ENCODE results near the gene LPIN2.
"Not testable (repeated sequence)": the region's sequence is repeated elsewhere in the genome, so short reads cannot be mapped to it uniquely, and the experiment has no call there.

Gene LPIN2

DNA sequence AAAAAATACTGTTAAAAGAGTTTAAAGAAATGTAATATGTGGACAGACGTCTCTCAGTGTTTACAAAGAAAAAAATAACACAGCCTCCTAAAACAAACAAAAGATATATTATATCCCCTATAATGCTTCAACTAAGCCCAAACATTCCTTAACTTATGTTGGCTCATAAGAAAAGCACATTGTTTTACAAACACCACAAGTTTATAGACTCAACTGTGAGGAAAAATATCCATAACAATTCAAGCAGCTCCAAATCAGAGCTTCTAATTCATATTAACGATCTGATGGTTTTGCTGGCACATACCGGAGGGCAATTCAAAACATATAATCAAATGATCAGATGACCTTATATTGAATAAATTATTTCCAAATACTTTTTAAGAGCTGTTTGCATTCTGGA, 5.5 kb downstream of the LPIN2 start:
- no peak for DNase-seq (ENCODE audit: low spot score)

DNA sequence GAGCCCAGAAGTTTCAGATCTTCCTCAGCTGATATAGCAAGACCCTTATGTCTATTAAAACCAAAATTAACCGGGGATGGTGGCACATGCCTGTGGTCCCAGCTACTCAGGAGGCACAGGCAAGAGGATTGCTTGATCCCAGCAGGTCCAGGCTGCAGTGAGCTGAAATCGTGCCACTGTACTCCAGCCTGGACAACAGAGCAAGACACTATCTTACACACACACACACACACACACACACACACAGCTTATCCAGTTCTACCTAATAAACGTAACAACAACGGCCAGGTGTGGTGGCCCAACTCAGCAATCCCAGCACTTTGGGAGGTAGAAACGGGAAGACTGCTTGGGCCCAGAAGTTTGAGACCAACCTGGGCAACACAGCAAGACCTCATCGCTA, 7.5 kb downstream of the LPIN2 start:
- no peak for DNase-seq (ENCODE audit: low spot score)

DNA sequence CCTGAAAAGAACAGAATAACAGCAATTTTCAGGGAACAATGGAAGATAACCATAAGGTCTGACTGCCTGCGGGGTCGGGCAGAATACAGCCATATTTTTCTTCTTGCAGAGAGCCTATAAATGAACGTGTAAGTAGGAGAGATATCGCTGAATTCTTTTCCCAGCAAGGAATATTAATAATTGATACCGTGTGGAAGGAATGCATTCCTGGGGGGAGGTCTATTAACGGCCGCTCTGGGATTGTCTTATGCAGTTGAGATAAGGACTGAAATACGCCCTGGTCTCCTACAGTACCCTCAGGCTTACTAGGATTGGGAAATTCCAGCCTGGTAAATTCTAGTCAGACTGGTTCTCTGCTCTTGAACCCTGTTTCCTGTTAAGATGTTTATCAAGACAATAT, 9.2 kb downstream of the LPIN2 start:
- not testable (repeated sequence) for DNase-seq (ENCODE audit: low spot score)

DNA sequence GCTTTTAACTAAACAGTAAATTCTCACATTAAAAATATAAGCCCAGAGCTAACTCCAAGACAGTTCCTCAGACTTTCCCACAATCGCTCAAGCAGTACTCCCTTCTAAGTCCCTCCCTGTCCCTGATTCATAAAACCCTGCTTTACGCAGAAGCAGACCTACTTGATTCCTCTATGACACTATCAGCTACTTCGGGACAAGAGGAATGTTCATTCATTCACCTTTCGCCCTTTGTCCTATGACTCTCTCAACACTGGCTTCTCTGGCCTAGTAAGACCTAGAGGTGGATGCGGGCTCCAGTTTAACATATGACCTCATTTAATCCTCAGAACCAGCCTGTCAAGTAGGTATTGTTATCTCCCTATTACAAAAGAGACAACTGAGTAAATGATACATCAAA, 10.2 kb downstream of the LPIN2 start:
- no peak for DNase-seq (ENCODE audit: low spot score)

DNA sequence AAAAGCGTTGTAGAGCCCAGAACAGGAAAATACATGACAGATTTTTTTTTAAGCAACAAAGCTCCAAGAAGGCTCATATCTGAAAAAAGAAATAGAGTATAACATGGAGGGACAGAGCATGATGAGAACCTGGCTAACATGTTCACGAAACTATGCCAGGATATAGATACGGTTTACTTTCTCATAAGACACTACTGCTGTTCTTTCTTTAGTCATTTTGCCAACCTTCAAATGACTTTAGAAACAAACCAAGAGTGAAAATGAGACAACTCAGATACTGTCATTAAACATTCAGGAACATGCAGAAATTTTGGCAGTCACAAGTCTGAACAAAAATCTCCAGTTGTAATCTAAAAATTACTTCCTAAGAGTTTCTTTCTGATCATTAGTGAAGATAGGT, 14.3 kb downstream of the LPIN2 start:
- no peak for DNase-seq (ENCODE audit: low spot score)

DNA sequence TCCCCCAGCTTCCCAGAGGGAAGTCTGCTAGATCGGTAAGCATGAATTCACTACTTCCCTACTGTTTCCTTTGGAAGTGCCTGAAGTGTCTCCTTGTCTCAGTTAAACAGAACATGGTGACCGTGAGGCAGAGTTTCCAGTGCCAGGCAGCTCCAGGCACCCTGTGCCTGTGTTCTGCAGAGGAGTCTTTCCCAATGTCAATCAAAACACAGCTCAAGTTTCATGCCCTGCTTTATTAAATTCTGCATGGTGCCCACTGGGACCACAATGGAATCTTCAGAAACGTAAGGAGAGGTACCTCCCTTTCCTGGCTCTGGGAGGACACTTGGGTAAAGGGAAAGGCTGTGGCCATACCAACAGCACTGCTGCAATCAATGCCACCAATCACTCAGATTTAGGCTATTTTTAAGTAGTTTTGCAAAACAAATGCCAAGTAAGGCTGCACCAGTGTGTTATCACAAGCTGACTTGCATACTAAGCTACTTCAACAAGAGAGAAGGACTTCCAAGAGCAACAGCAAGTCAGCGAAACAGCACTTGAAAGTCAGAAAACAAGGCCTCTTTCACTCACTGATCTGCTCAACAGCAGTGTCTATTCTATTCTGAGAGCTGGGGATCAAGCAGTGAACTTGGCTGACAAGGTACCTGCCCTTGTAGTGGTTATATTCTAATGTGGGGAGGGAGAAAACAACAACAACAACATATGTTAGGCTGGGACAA, 14.9 kb downstream of the LPIN2 start:
- no peak for DNase-seq (ENCODE audit: low spot score)

DNA sequence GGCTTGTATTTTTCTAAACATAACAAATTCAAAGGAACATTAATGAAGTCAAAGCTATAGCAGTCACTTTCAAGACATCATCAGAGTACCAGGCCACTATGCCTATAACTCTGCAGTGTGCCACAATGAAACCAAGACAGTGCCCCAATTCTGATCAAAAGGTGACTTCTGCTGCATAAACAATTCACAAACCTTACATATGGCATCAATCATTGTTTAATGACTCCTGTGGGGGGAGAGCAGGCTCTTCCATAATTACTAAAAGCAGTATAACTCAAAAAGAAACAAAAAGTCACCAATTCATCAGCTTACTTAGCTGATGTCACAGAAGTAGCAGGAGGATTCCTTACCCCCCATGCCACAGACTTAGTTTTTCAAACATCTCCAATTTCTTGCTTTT, 15.5 kb downstream of the LPIN2 start:
- DNase-seq (ENCODE audit: low spot score), result no peak

DNA sequence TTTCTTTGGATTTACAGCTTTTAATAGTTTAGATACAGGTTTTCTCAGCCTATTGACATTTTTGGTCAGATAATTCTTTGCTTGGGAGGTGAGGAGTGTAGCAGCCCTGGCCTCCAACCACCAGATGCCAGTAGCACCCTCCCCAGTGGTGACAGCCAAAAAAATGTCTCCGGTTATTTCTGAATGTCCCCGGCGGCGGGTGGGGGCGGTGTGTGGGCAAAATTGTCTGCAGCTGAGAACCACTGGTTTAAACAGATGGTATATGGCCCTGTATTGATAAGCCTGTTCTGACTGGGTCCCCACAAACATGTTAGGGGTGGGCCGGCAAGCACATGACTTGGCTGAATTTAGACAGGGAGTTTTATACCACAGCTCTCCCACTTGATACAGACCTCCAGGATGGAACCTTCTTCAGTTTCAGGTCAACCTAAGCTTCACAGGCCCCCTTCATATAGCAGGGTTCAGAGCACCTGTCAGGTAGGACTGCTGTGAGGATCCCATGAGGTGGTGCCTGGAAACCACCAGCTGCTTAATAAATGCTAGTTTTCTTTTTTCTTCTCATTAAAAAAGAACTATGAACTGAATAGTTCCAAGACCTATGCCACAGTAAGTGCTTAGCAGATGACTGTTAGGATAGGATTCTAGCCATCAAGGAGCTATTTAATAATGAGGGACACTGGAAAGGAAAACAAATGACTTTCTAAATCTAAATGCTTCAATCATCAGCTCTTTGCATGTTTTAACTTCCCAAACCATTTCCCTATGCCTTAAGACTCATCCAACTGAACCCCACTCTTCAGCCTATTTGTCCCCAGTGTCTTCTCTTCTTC, 18.1 kb downstream of the LPIN2 start:
- DNase-seq (ENCODE audit: low spot score), result no peak

DNA sequence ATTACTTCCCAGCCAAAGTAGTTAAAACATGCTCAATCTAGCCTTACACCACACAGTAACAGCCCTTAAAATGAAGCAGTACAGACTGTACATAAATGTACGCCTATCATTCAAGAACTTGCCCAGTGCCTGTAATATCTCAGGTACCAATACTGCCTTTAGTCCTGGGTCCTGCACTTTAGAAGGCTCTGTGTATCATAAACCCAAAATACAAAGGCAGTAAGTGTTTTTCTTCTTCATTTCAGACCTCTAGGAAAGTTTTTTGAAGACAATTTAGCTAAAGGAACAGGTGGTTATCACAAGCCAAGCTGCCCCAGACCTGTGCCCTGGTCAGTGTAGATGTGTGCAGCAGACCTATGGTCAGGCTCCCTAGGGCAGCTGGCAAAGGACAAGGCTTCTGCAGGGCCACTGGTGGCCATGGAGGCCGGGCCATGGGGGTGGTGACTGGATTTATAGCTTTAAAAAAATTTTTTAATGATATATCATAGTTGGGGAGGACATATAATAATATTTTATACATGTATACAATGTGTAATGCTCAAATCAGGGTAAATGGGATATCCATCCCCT, 18.8 kb downstream of the LPIN2 start:
- DNase-seq (ENCODE audit: low spot score), result no peak

DNA sequence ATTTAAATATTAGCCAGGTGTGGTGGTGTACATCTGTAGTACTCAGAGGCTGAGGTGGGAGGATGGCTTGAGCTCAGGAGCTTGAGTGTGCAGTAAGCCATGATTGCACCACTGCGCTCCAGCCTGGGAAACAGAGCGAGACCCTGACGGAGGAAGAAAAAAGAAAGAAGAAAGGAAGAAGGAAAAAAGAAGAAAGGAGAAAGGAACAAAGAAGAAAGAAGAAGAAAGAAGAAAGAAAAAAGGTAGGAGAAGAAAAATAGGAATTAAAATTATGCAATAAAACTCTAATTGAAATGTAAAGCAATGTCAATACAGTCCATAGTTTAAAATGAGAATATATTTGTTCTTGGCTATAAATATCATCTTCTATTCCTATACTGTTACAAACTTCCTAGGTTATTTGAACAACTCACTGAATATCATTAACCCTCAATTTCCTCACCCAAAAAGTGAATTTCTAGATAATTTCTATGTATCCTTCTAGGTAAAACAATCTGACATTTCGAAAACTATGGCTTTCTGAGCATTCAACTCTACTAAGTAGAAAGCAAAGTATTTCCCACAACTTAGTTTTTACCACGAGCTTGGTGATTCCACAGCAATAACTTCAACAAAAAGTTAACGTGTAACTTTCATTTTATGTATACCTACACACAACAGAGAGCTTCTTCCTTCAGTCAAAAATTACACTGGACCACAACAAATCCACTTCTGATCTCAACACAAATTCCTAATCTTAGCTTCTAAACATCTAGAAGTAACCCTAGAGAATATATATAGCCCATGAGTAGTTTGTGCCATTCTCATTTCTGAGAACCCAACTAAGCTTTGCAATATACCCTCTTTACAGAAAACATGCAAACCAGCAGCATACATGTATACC, 19.7 kb downstream of the LPIN2 start:
- DNase-seq (ENCODE audit: low spot score), result no peak

DNA sequence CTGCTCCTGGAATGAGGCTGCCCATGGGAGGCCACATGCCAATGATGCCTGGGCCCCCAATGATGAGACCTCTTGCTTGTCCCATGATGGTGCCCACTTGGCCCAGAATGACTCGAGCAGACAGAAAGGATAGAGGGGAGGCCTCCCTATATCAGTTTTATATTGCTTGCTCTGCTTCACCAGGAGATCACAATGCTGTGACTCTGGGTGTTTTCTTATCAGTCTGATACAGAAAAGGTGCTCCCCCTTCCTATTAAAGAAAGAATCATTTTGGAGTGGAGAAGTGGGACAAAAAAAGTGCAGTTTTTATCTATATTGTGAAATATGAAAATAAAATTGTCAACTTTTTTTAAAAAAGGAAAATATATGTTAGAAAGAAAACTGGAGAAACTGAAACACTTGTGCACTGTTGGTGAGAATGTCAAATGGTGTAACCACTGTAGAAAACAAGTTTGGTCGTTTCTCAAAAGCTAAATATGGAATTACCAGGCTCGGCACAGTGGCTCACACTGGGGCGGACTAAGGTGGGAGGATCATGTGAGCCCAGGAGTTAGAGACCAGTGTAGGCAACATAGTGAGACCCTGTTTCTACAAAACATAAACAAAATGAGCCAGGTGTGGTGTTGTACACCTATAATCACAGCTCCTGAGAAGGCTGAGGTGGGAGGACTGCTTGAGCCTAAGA, 21.8 kb downstream of the LPIN2 start:
- no peak for DNase-seq (ENCODE audit: low spot score)

DNA sequence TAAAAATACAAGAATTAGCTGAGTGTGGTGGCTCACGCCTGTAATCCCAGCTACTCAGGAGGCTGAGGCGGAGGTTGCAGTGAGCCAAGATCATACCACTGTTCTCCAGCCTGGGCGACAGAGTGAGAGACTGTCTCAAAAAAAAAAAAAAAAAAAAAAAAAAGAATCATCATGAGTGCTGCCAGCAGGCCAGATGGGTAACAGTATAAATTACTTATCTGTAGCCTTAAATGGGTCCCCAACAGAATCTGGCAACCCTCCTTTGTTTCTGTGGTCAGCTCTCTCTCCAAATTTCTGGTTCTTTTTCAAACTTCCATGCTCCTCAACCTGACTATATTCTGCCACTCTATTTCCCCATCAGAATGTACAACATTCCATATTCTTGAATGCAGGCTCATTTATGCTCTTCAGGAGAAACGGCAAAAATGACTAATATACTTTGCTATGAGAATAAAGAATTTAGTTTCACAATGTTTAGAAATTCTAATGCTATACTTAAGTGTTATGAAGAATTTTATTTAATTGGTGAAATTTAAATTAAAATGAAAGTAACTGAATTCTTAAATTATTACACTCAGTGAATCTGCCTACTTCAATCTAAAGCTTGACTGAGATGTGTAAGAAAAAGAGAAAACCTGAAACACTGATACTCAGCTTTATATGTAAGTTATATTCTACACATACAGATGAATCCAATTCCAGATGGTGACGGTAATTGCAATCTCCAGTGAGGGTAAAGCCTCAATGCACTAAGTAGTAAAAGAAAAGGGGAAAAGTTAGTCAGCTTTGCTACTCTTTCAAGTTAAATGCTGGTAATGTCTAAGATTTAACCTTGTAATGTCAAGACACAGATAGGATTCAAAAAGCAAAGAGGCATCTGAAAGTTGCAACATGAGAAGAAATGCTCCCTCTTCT, 24.8 kb downstream of the LPIN2 start:
- DNase-seq (ENCODE audit: low spot score), result no peak

DNA sequence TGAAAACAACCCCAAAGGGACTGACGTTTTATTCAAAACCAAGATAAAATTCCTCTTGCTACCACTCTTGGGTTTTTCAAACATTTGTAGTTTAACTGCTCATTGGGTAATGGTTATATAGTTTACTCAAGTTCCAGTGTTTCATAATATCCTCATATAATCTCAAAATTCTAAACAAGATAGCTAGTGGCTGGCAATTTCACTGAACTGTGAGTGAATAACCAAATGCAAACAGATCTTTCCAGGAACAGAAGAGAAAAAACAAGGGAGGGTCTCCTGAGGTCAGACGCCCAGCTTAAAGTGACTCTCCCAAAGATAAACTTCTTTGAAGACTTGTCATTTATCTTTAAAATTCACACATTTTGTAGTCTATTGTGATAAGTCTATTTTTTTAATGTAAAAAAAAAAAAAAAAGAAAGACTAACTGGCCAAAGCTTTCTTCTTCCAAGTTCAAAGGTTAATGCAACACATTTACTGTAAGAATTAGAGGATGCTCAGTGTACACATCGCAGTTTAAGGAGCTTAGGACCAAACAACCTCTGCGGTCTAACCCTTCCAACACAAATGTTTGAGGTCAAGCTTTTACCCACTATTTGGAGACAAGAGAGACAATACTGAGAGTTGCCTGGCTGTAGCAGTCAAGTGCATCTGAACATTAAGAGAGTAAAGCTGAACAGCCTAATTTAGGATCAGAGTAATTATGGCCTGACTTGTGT, 26.6 kb downstream of the LPIN2 start:
- no peak for DNase-seq (ENCODE audit: low spot score)

DNA sequence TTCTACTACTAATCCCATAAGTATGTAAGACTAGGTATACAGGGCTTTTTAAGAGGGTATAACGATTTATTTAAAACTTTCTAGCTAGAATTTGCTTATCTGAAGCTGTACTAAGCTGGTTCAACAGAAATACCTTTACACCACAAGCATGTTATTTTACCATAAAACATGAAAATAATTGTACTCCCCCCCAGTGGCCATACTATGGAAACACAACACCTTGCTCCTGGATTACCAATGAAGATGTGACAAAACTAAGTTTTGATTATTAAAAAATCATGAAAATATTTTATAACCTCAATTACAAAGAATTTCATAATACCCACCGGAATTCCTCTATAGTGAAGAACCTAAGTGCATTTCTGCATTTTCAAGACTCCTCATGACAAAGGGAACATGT, 27.3 kb downstream of the LPIN2 start:
- peak; percentile 12 for DNase-seq (ENCODE audit: low spot score)

DNA sequence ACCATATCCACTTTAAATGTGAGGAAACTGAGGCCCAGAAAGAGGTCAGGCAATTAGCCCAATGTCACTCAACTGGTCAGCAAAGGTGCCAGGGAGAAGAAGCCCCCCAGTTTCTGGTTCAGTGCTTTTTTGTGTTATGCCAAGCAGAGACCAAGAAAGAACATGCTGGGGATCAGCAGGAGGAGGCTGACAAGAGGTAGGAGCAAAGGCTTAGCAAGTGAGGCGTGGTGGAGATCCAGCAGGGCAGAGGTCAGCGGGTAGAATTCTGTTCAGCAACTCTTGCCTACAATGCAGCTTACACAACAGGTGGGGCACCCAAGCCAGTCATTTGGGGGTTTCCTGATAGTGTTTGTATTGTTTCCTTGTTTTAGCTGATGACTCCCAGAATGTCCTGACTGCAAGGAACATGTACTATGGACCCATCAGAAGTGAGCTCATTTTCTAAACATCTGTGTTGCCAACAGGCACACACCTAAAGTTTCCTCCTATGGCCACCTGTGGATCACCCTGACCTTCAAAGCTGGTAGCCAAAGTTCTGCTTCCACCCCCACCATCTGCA, 28.2 kb downstream of the LPIN2 start:
- DNase-seq (ENCODE audit: low spot score), result no peak

DNA sequence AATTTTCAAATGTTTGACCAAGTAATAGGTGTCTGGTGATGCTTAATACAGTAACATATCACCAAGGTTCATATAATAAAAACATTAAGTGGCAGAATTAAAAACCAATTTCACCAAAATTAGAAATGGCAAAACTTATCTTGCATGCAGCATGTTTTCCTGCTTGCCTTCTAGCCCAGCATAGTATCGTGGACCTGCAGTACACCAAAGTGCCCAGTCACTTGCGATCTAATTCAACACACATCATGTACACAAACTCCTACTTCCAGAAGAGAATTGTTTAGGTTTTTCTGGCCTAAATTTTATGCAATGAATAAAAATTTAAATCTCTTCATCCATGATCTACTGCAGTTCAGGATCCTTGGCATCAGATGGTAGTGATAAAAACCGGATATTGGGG, 28.9 kb downstream of the LPIN2 start:
- no peak for DNase-seq (ENCODE audit: low spot score)

DNA sequence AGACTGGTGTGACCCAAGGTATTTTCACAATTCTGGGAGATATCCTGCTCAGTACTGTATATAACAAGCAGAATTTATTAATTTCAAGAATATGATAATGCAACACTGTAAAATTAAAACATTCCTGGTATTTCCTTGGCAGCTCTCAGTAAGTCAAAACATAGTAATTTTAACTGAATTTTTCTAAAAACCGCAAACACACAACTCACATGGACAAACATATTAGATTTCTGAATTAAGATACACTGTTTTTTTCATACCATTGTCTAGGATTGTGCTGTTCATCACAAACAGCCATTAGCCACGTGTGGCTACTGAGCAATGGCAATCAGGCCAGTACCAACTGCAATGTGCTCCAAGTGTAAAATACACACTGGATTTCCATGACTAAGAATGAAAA, 29.6 kb downstream of the LPIN2 start:
- no peak for DNase-seq (ENCODE audit: low spot score)

DNA sequence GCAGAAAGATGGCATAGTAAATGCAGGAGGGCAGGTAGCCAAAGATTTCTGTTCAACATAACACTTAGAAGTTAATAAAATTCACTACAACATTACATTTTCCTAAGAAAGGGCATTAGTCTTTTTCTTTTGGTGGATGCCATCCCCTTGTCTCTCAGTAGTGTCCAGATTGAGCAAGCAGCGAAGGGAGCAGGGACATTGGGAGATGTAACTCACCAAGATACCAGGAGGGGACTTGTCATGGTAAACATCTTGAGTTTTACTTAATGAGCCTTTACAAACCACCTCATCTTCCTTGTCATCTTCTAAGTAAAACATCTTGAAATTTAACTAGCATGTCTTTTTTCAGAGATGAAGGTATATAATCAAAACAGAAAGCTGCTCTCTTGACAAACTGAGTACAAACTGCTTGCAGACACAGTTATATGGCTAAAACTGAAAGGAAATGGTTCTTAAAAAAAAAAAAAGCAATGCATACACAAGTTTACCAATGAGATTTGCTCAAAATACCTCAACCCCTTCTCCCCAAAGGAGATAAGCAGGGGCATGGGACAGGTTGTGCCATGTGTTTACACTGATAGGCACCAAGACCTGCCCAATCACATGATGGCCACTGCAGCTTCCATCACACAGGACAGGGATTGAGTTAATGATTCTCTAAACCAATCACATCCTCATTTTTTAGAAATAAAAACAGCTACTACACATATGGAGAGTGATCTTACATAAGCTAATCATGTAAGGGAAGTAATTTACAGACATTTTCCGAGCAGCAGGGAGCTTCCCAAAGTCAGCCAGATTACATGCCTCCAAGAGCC, 30.3 kb downstream of the LPIN2 start:
- no peak for DNase-seq (ENCODE audit: low spot score)

DNA sequence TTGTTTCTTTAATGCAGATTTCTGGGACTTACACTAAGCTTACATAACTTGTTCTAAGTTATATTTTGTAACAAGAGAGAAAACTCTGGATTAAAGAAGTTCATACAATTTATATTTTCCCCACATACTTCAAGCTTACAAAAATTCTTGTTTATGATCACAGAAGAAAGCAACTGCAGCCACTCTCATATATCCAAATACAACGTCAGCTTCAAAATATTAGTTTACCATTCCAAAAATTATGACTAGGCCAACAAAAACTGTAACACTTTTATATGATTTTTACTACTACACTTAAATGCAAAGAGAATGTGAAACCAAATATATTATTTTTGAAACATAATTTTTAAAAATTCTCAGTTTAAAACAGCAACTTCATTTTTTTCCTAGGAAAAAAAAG, 30.9 kb downstream of the LPIN2 start:
- DNase-seq (ENCODE audit: low spot score), result no peak

All from COLO829 (cell line).